GM12878 (cell line): ENCODE data around the gene SF1. TPM values are rescaled to one million over a fixed set of nuclear protein-coding genes. Genes with fewer than 3 reads are reported as not detected.

Source experiments
- ATAC-seq: fragments of 200-7000 bp; cut with Tn5 transposase; 3 replicates; pipeline ENCODE4 v1.9.1; 2020; ENCODE audit warnings: mild to moderate bottlenecking, moderate library complexity
- BruUV-seq: library from RNA; stranded (reverse); fragments of 400-500 nt; replicated peaks from 2 replicates; lab custom pipeline; 2021; lab: Mats Ljungman, UMichigan
- CTCF ChIA-PET: fragments of 300-600 bp; sonication (Branson Sonifier 250); formaldehyde crosslinking; extraction: SDS; loops from one replicate; lab custom pipeline; 2021; ENCODE audit warnings: inconsistent platforms; lab: Yijun Ruan, JAX
- POLR2A ChIA-PET: fragments of 350-600 bp; formaldehyde crosslinking; extraction: SDS; loops from one replicate; lab custom pipeline; 2021; ENCODE audit warnings: inconsistent platforms; lab: Charles Lee
- RAD21 ChIA-PET: fragments of 300-600 bp; sonication (Branson Sonifier 250); formaldehyde crosslinking; loops from one replicate; lab custom pipeline; 2023; ENCODE audit warnings: antibody characterized with exemption; ENCODE audit not compliant: unreplicated experiment; lab: Charles Lee
- SMC1A ChIA-PET: fragments of 300-600 bp; sonication (Branson Sonifier 250); formaldehyde crosslinking; loops from one replicate; lab custom pipeline; 2023; ENCODE audit not compliant: unreplicated experiment, uncharacterized antibody; lab: Charles Lee
- DNase-seq: peaks from one replicate; pipeline ENCODE4 v3.0.0-alpha.2; 2011; ENCODE audit warnings: low read depth, low spot score
- FAIRE-seq: peaks from 3 replicates; lab custom pipeline; 2011; peaks lifted over from hg19 to GRCh38; lab: Jason Lieb, UNC
- H2AFZ ChIP-seq: 2 replicates; pipeline ENCODE4 v1.6.0; 2011; ENCODE audit warnings: low read depth, low read length, control low read depth; ENCODE audit not compliant: control insufficient read depth
- H3K27ac ChIP-seq: 2 replicates; pipeline ENCODE4 v1.5.1; 2011; ENCODE audit warnings: control low read depth; ENCODE audit not compliant: control insufficient read depth, insufficient read depth
- H3K27me3 ChIP-seq, 2 experiments: replicated peaks in 1 of 2; 2 replicates each; pipeline versions ENCODE4 v1.6.0 to v1.6.1; 2011; ENCODE audit warnings: low read length in 1 of 2; ENCODE audit not compliant: control insufficient read depth in 2 of 2, insufficient read depth in 2 of 2
- H3K36me3 ChIP-seq, 2 experiments: 2 replicates each; pipeline ENCODE4 v1.5.1; 2011; ENCODE audit warnings: low read length in 1 of 2; ENCODE audit not compliant: control insufficient read depth in 2 of 2, insufficient read depth in 2 of 2
- H3K4me1 ChIP-seq: 2 replicates; pipeline ENCODE4 v1.6.1; 2011; ENCODE audit warnings: mild to moderate bottlenecking, low read length, moderate library complexity, mixed read lengths; ENCODE audit not compliant: control insufficient read depth, insufficient read depth
- H3K4me2 ChIP-seq: 2 replicates; pipeline ENCODE4 v1.6.0; 2011; ENCODE audit warnings: control low read depth; ENCODE audit not compliant: control insufficient read depth, insufficient read depth
- H3K4me3 ChIP-seq: fragments of 200-600 bp; sonication (generic); 2 replicates; pipeline ENCODE4 v1.5.1; 2016
- H3K79me2 ChIP-seq: 2 replicates; pipeline ENCODE4 v1.6.0; 2011; ENCODE audit warnings: low read length; ENCODE audit not compliant: control insufficient read depth, insufficient read depth
- H3K9ac ChIP-seq: 2 replicates; pipeline ENCODE4 v1.8.0; 2011; ENCODE audit warnings: low read length, control low read depth, mixed read lengths; ENCODE audit not compliant: control insufficient read depth, insufficient read depth
- H3K9me3 ChIP-seq: replicated peaks from 3 replicates; pipeline ENCODE4 v1.5.1; 2011; ENCODE audit warnings: mild to moderate bottlenecking, low read length; ENCODE audit not compliant: control insufficient read depth, insufficient read depth
- H4K20me1 ChIP-seq: 2 replicates; pipeline ENCODE4 v1.6.0; 2011; ENCODE audit not compliant: control insufficient read depth, insufficient read depth
- ASH2L ChIP-seq: fragments of 300-600, 200-600 bp; sonication (generic); IDR thresholded peaks from 2 replicates; pipeline ENCODE4 v1.6.1; 2017; ENCODE audit warnings: low read depth, mild to moderate bottlenecking, borderline replicate concordance
- ATF7 ChIP-seq: fragments of 450-650 bp; IDR thresholded peaks from 2 replicates; pipeline ENCODE4 v1.6.1; 2016; ENCODE audit warnings: low read depth, mild to moderate bottlenecking
- CBX3 ChIP-seq: fragments of 200-600 bp; sonication (generic); IDR thresholded peaks from 2 replicates; pipeline ENCODE4 v1.6.1; 2016; ENCODE audit warnings: low read depth, borderline replicate concordance
- CEBPB ChIP-seq, 2 experiments: fragments of 150-350 bp in 1 of 2; IDR thresholded peaks; 2 replicates each; pipeline ENCODE4 v1.6.1; 2012 to 2014; ENCODE audit warnings: low read depth in 2 of 2, low read length in 2 of 2, borderline replicate concordance in 1 of 2, inconsistent platforms in 1 of 2
- CHD2 ChIP-seq: IDR thresholded peaks from 2 replicates; pipeline ENCODE4 v1.6.1; 2011; ENCODE audit warnings: low read depth, low read length, improper control_type of control experiment, borderline replicate concordance
- JUND ChIP-seq: IDR thresholded peaks from 2 replicates; pipeline ENCODE4 v1.6.1; 2012; ENCODE audit warnings: low read depth, mild to moderate bottlenecking, low read length, improper control_type of control experiment, moderate library complexity
- KLF5 ChIP-seq: fragments of 450-650 bp; IDR thresholded peaks from 2 replicates; pipeline ENCODE4 v1.6.1; 2014; ENCODE audit warnings: mild to moderate bottlenecking; ENCODE audit not compliant: partially characterized antibody
- POLR2A ChIP-seq: IDR thresholded peaks from 2 replicates; pipeline ENCODE4 v1.6.1; 2011; ENCODE audit warnings: low read depth, mild to moderate bottlenecking, low read length
- RB1 ChIP-seq: fragments of 450-650 bp; formaldehyde crosslinking; IDR thresholded peaks from 2 replicates; pipeline ENCODE4 v1.6.1; 2017; ENCODE audit warnings: mild to moderate bottlenecking, borderline replicate concordance
- SMAD5 ChIP-seq: IDR thresholded peaks from 2 replicates; pipeline ENCODE4 v1.6.1; 2016; ENCODE audit warnings: antibody characterized with exemption, low read depth
- SREBF1 ChIP-seq: IDR thresholded peaks from 2 replicates; pipeline ENCODE4 v1.6.1; 2012; ENCODE audit warnings: mild to moderate bottlenecking, low read length
- ZNF207 ChIP-seq: fragments of 450-650 bp; IDR thresholded peaks from 2 replicates; pipeline ENCODE4 v1.6.1; 2014; ENCODE audit warnings: antibody characterized with exemption, mild to moderate bottlenecking, borderline replicate concordance
- WGBS: methylation state at CpG from one replicate; pipeline ENCODE4 v1.1.6; 2016; ENCODE audit warnings: low lambda C conversion rate; ENCODE audit not compliant: insufficient replicate concordance, insufficient coverage; ENCODE audit errors: missing lambda C conversion rate; 5-methylcytosine and 5-hydroxymethylcytosine counted together
- in situ Hi-C: fragments of 300-500 bp; cut with MboI; formaldehyde crosslinking; loops from 9 replicates; pipeline ENCODE4 v1.14.3; 2018; ENCODE audit warnings: mixed read lengths
- intact Hi-C: fragments of 100-400 bp; cut with micrococcal nuclease; formaldehyde crosslinking; loops from one replicate; pipeline ENCODE4 v1.14.2; 2022; ENCODE audit not compliant: unreplicated experiment
- polyA plus RNA-seq, 11 experiments: library from polyadenylated mRNA; depleted of rRNA in 4 of 11; unstranded in 6 of 11; stranded (reverse) in 5 of 11; fragments of >200 nt; fragmentation: Nextera tagmentation in 4 of 11; fragmentation: Illumina TruSeq in 1 of 11; extraction: Ambion mirVana in 4 of 11; extraction: Trizol in 1 of 11; gene quantifications; 1 replicate in 1 of 11; 2 replicates in 10 of 11; pipeline versions ENCODE4 v1.2.1 to v1.2.3, GENCODE V29; 2011 to 2016; ENCODE audit warnings: inconsistent platforms in 2 of 11, missing spikeins in 2 of 11, low read depth in 1 of 11
- total RNA-seq, 4 experiments: library from RNA; depleted of rRNA in 3 of 4; stranded (reverse); fragments of >200 nt in 3 of 4; fragmentation: Illumina TruSeq in 1 of 4; extraction: Trizol in 1 of 4; gene quantifications; 2 replicates each; pipeline versions ENCODE4 v1.2.1 to v1.2.3, GENCODE V29; 2013 to 2021
- TF ChIP-seq, protein P1 (sequence below): fragments of 450-650 bp; conservative IDR thresholded peaks from 2 replicates; pipeline ENCODE4 v1.6.1; 2017; ENCODE audit warnings: mild to moderate bottlenecking, moderate library complexity
- TF ChIP-seq, protein P2 (sequence below): fragments of 450-650 bp; formaldehyde crosslinking; IDR thresholded peaks from 2 replicates; pipeline ENCODE4 v1.4.0; 2022; ENCODE audit warnings: mild to moderate bottlenecking, moderate library complexity
- TF ChIP-seq, protein P3 (sequence below): fragments of 450-650 bp; IDR thresholded peaks from 2 replicates; pipeline ENCODE4 v1.6.1; 2014; ENCODE audit warnings: mild to moderate bottlenecking

Gene SF1
- total and polyA plus RNA-seq, 10 of the 15 experiments (the other 5 are each of a cell fraction or from before 2014, with no cell fraction given), result 13.6 to 337 (median 103) TPM

DNA sequence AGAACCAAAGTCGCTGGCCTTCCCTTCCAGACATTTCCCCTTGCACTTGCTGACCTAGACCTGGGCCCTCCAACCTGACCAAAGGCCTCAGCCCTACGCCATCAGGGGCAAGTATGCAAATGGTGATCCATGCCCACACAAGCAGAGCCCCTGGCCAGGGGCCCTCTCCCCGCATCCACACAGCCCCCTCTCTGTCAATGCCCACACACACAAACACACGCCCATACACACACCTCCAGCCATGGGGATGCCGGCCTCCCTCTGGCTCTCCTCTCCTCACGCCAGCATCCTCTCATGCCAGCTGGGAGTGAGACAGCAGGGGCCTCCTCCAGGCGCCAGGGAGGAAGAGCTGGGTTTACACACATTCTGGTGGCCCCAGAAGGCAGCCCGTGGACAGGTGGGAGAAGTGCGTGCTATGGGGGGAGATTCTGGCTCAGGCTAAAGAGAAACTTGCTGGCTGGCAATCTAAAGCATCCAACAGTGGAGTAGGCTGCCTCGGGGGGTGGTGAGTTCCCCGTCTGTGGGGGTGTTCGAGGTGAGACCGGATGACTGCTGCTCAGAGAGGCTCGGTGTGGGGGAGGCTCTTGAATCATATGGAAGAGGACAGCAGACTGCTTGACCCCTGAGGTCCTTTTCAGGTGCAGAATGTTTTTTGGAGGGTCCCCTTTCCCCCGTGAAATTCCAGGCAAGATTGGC is 60.1 kb downstream of the SF1 start:
- RAD21 ChIA-PET, result interaction anchor here (0.9 to 1.4 kb wide), 3 partner anchors 13 to 30 kb away, joined by 4 read pairs; no protein-coding TSS in a partner anchor
- in situ Hi-C loops, result no loop called here
- no peak for ATAC-seq
- Histone ChIP-seq H3K4me1 (peaks cover 7% of the 10 kb centered on the region), H3K9me3 (no peaks in the 10 kb centered on the region), H3K27me3 (peaks cover 7 to 11% of the 10 kb centered on the region in 2 experiments; a peak in 3 of 4 replicates), H4K20me1 (no peaks in the 10 kb centered on the region), H2AFZ (no peak overlapping the region), H3K9ac (no peak overlapping the region), H3K79me2 (no peaks in the 10 kb centered on the region), H3K4me3 (no peak overlapping the region), H3K36me3 (no peaks in the 10 kb centered on the region; a peak in 1 of 4 replicates), H3K27ac (no peak overlapping the region), H3K4me2 (no peak overlapping the region)
- POLR2A ChIA-PET, result no interaction called here
- CTCF ChIA-PET, result interaction anchor here (0.9 to 6.7 kb wide), 6 partner anchors 14 to 269 kb away, joined by 3 to 58 read pairs (median 4); no protein-coding TSS in a partner anchor
- no peak for DNase-seq
- SMC1A ChIA-PET, result interaction anchor here (0.8 kb wide), 1 partner anchor 29 kb away, joined by 4 read pairs; no protein-coding TSS in a partner anchor
- FAIRE-seq, result no peak
- WGBS, result 19% methylated on average over 15 of the region's 15 CpGs
- intact Hi-C loops, result no loop called here
- BruUV-seq, result no TSS peak
- TF ChIP-seq CBX3 (no peak), RB1 (no peak), CHD2 (no peak), ZNF207 (no peak), SMAD5 (no peak), CEBPB (IDR thresholded peaks at IDR 0.05; ENCODE audit: borderline replicate concordance in 1 of 2, low read depth in 2 of 2, low read length in 2 of 2) (no peak), ATF7 (no peak), SREBF1 (no peak), ASH2L (no peak), KLF5 (no peak), JUND (no peak), POLR2A (no peak)
- TF ChIP-seq, protein P1, sequence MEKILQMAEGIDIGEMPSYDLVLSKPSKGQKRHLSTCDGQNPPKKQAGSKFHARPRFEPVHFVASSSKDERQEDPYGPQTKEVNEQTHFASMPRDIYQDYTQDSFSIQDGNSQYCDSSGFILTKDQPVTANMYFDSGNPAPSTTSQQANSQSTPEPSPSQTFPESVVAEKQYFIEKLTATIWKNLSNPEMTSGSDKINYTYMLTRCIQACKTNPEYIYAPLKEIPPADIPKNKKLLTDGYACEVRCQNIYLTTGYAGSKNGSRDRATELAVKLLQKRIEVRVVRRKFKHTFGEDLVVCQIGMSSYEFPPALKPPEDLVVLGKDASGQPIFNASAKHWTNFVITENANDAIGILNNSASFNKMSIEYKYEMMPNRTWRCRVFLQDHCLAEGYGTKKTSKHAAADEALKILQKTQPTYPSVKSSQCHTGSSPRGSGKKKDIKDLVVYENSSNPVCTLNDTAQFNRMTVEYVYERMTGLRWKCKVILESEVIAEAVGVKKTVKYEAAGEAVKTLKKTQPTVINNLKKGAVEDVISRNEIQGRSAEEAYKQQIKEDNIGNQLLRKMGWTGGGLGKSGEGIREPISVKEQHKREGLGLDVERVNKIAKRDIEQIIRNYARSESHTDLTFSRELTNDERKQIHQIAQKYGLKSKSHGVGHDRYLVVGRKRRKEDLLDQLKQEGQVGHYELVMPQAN, result no peak
- TF ChIP-seq, protein P2, sequence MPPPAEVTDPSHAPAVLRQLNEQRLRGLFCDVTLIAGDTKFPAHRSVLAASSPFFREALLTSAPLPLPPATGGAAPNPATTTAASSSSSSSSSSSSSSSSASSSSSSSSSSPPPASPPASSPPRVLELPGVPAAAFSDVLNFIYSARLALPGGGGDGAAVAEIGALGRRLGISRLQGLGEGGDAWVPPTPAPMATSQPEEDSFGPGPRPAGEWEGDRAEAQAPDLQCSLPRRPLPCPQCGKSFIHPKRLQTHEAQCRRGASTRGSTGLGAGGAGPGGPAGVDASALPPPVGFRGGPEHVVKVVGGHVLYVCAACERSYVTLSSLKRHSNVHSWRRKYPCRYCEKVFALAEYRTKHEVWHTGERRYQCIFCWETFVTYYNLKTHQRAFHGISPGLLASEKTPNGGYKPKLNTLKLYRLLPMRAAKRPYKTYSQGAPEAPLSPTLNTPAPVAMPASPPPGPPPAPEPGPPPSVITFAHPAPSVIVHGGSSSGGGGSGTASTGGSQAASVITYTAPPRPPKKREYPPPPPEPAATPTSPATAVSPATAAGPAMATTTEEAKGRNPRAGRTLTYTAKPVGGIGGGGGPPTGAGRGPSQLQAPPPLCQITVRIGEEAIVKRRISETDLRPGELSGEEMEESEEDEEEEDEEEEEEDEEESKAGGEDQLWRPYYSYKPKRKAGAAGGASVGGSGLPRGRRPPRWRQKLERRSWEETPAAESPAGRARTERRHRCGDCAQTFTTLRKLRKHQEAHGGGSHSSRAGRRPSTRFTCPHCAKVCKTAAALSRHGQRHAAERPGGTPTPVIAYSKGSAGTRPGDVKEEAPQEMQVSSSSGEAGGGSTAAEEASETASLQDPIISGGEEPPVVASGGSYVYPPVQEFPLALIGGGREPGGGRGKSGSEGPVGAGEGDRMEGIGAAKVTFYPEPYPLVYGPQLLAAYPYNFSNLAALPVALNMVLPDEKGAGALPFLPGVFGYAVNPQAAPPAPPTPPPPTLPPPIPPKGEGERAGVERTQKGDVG (CRISPR knock-in tag), result no peak
- TF ChIP-seq, protein P3, sequence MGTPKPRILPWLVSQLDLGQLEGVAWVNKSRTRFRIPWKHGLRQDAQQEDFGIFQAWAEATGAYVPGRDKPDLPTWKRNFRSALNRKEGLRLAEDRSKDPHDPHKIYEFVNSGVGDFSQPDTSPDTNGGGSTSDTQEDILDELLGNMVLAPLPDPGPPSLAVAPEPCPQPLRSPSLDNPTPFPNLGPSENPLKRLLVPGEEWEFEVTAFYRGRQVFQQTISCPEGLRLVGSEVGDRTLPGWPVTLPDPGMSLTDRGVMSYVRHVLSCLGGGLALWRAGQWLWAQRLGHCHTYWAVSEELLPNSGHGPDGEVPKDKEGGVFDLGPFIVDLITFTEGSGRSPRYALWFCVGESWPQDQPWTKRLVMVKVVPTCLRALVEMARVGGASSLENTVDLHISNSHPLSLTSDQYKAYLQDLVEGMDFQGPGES, result no peak
